IPS-18c (cell line): ENCODE results near the gene AMFR.

ENCODE experiments used
- H3K4me3 ChIP-seq: 2 replicates; pipeline ENCODE4 v1.7.0; 2013; ENCODE audit warnings: low read depth, mild to moderate bottlenecking, low read length, moderate library complexity; ENCODE audit not compliant: insufficient read depth
- H3K9me3 ChIP-seq: one replicate; pipeline ENCODE4 v1.6.1; 2013; ENCODE audit warnings: mild to moderate bottlenecking, low read length, moderate library complexity; ENCODE audit not compliant: control insufficient read depth, insufficient read depth

AMFR gene

GRCh38 chr16:56316545-56316944 lies 108.8 kb downstream of the AMFR start:
- Histone ChIP-seq H3K4me3 (no peak overlapping the region), H3K9me3 (peaks cover 2% of the 10 kb centered on the region)

- Histone ChIP-seq H3K4me3 (no peak overlapping the region), H3K9me3 (peaks cover 2% of the 10 kb centered on the region)
Observed at GRCh38 chr16:56315955-56316354, 109.4 kb downstream of the AMFR start.

- Histone ChIP-seq H3K4me3 (no peak overlapping the region), H3K9me3 (no peaks in the 10 kb centered on the region)
Observed at GRCh38 chr16:56314244-56314850, 111.0 kb downstream of the AMFR start.

GRCh38 chr16:56312556-56312955 lies 112.8 kb downstream of the AMFR start:
- Histone ChIP-seq H3K9me3 (no peaks in the 10 kb centered on the region), H3K4me3 (no peak overlapping the region)

GRCh38 chr16:56312028-56312300 lies 113.4 kb downstream of the AMFR start:
- Histone ChIP-seq H3K4me3 (no peak overlapping the region), H3K9me3 (no peaks in the 10 kb centered on the region)
